Endothelial cell of umbilical vein (primary cell): ENCODE data around the gene CCS. TPM values are rescaled to one million over a fixed set of nuclear protein-coding genes. Genes with fewer than 3 reads are reported as not detected.

Experiments used
- BruUV-seq: library from RNA; stranded (reverse); fragments of 400-500 nt; replicated peaks from 2 replicates; lab custom pipeline; 2021; lab: Mats Ljungman, UMichigan
- CTCF ChIA-PET: fragments of 300-600, 350-600 bp; sonication (Branson Sonifier 250); formaldehyde crosslinking; loops from one replicate; lab custom pipeline; 2021; ENCODE audit warnings: antibody characterized with exemption, inconsistent platforms; lab: Charles Lee
- POLR2A ChIA-PET: fragments of 300-600, 350-600 bp; sonication (Branson Sonifier 250); formaldehyde crosslinking; loops from one replicate; lab custom pipeline; 2021; ENCODE audit warnings: antibody characterized with exemption, inconsistent platforms; lab: Charles Lee
- DNase-seq: peaks from one replicate; pipeline ENCODE4 v3.0.0-alpha.2; 2011; ENCODE audit warnings: low read depth, low spot score
- FAIRE-seq: peaks from 2 replicates; lab custom pipeline; 2011; peaks lifted over from hg19 to GRCh38; lab: Jason Lieb, UNC
- H2AFZ ChIP-seq: 2 replicates; pipeline ENCODE4 v1.6.0; 2012; ENCODE audit warnings: low read depth, low read length, control low read depth, inconsistent platforms
- H3K27ac ChIP-seq: 2 replicates; pipeline ENCODE4 v1.5.1; 2011; ENCODE audit warnings: low read depth, mild to moderate bottlenecking, control low read depth, low read length, moderate library complexity; ENCODE audit not compliant: insufficient read depth
- H3K27me3 ChIP-seq, 2 experiments: 2 replicates each; pipeline versions ENCODE4 v1.6.0 to v1.6.1; 2011; ENCODE audit warnings: low read length in 2 of 2, mixed read lengths in 1 of 2; ENCODE audit not compliant: control insufficient read depth in 2 of 2, insufficient read depth in 2 of 2
- H3K36me3 ChIP-seq, 2 experiments: 2 replicates in 1 of 2; 3 replicates in 1 of 2; pipeline ENCODE4 v1.5.1; 2011; ENCODE audit warnings: low read length in 2 of 2, mild to moderate bottlenecking in 1 of 2, moderate library complexity in 1 of 2; ENCODE audit not compliant: control insufficient read depth in 2 of 2, insufficient read depth in 2 of 2; ENCODE audit errors: extremely low read depth in 1 of 2
- H3K4me1 ChIP-seq: 3 replicates; pipeline ENCODE4 v1.5.1; 2011; ENCODE audit warnings: mild to moderate bottlenecking, low read length; ENCODE audit not compliant: control insufficient read depth, insufficient read depth; ENCODE audit errors: extremely low read depth
- H3K4me2 ChIP-seq: 2 replicates; pipeline ENCODE4 v1.6.1; 2011; ENCODE audit warnings: low read length, control low read depth, mixed read lengths; ENCODE audit not compliant: insufficient read depth
- H3K4me3 ChIP-seq, 3 experiments: fragments of 200-600 bp in 1 of 3; sonication (generic), shearing (Covaris generic) in 1 of 3; replicated peaks in 1 of 3; 2 replicates each; pipeline ENCODE4 v1.5.1; 2011 to 2016; ENCODE audit warnings: control low read depth in 3 of 3, low read length in 3 of 3, mild to moderate bottlenecking in 2 of 3, inconsistent platforms in 1 of 3, low read depth in 1 of 3, moderate library complexity in 1 of 3; ENCODE audit not compliant: insufficient read depth in 1 of 3
- H3K79me2 ChIP-seq: 2 replicates; pipeline ENCODE4 v1.6.0; 2012; ENCODE audit warnings: low read length, inconsistent platforms; ENCODE audit not compliant: control insufficient read depth, insufficient read depth
- H3K9ac ChIP-seq: replicated peaks from 2 replicates; pipeline ENCODE3; 2011; ENCODE audit warnings: low read length, control low read depth; ENCODE audit not compliant: insufficient read depth; ENCODE audit errors: extremely low read depth
- H3K9me1 ChIP-seq: replicated peaks from 3 replicates; pipeline ENCODE4 v1.6.0; 2011; ENCODE audit warnings: mild to moderate bottlenecking, low read length; ENCODE audit not compliant: control insufficient read depth, insufficient read depth; ENCODE audit errors: extremely low read depth
- H3K9me3 ChIP-seq: replicated peaks from 2 replicates; pipeline ENCODE4 v1.5.1; 2012; ENCODE audit warnings: low read length, inconsistent platforms; ENCODE audit not compliant: control insufficient read depth, insufficient read depth
- H4K20me1 ChIP-seq: replicated peaks from 2 replicates; pipeline ENCODE3; 2011; ENCODE audit warnings: mild to moderate bottlenecking, low read length; ENCODE audit not compliant: control insufficient read depth, insufficient read depth; ENCODE audit errors: extremely low read depth
- EZH2 ChIP-seq: IDR thresholded peaks from 2 replicates; pipeline ENCODE4 v1.6.1; 2012; ENCODE audit warnings: borderline replicate concordance, low read depth, mild to moderate bottlenecking, moderate library complexity, low read length, inconsistent platforms; ENCODE audit not compliant: severe bottlenecking
- FOS ChIP-seq: IDR thresholded peaks from 2 replicates; pipeline ENCODE4 v1.6.1; 2011; ENCODE audit warnings: mild to moderate bottlenecking, low read length, moderate library complexity, borderline replicate concordance; ENCODE audit not compliant: insufficient read depth
- GATA2 ChIP-seq: IDR thresholded peaks from 2 replicates; pipeline ENCODE4 v1.7.0; 2011; ENCODE audit warnings: low read depth, mild to moderate bottlenecking, moderate library complexity, mixed read lengths, low read length; ENCODE audit not compliant: insufficient read length, insufficient read depth
- JUN ChIP-seq: IDR thresholded peaks from 2 replicates; pipeline ENCODE4 v1.6.1; 2011; ENCODE audit warnings: borderline replicate concordance, low read depth; ENCODE audit not compliant: insufficient read length, insufficient read depth
- MYC ChIP-seq: IDR thresholded peaks from one replicate; pipeline ENCODE4 v1.6.1; 2011; ENCODE audit warnings: mild to moderate bottlenecking, low read depth, low read length
- POLR2A ChIP-seq: IDR thresholded peaks from 2 replicates; pipeline ENCODE4 v1.6.1; 2012; ENCODE audit warnings: low read depth, mild to moderate bottlenecking, control low read depth, low read length
- POLR2AphosphoS5 ChIP-seq: IDR thresholded peaks from 2 replicates; pipeline ENCODE4 v1.6.1; 2012; ENCODE audit warnings: low read depth, mild to moderate bottlenecking, control low read depth, low read length, moderate library complexity; ENCODE audit not compliant: insufficient read depth
- dilution Hi-C: fragments of 300-500 bp; cut with MboI; formaldehyde crosslinking; loops from one replicate; pipeline ENCODE4 v1.15.0; 2019; ENCODE audit warnings: low sequenced_read_pairs; ENCODE audit not compliant: extremely low pct_ligation_motif_present
- intact Hi-C: fragments of 100-400 bp; cut with micrococcal nuclease; formaldehyde crosslinking; loops from one replicate; pipeline ENCODE4 v1.10.0; 2022
- polyA plus RNA-seq, 4 experiments: library from polyadenylated mRNA; depleted of rRNA in 3 of 4; stranded (reverse) in 3 of 4; unstranded in 1 of 4; fragments of >200 nt; gene quantifications; 2 replicates each; pipeline versions ENCODE4 v1.2.1 to v1.2.3, GENCODE V29; 2011 to 2012; ENCODE audit warnings: missing spikeins in 1 of 4
- total RNA-seq: library from RNA; stranded (reverse); gene quantifications from 2 replicates; pipeline ENCODE4 v1.2.3, GENCODE V29; 2021
- TF ChIP-seq, protein P1 (sequence below), 2 donors: IDR thresholded peaks; 1 replicate in 1 of 2; 2 replicates in 1 of 2; pipeline ENCODE4 v1.5.1; 2011; ENCODE audit warnings: low read length in 2 of 2, mild to moderate bottlenecking in 2 of 2, moderate library complexity in 2 of 2, control low read depth in 1 of 2, inconsistent platforms in 1 of 2, low read depth in 1 of 2; ENCODE audit not compliant: insufficient read depth in 1 of 2; ENCODE audit errors: extremely low read depth in 1 of 2
- TF ChIP-seq, protein P2 (sequence below): IDR thresholded peaks from 2 replicates; pipeline ENCODE4 v1.6.1; 2011; ENCODE audit not compliant: insufficient read depth, insufficient read length

The CCS gene
- total and polyA plus RNA-seq, 2 donors (not counting 3 experiments of a cell fraction or from before 2014, with no cell fraction given), result 38.7 to 39.0 TPM

DNA sequence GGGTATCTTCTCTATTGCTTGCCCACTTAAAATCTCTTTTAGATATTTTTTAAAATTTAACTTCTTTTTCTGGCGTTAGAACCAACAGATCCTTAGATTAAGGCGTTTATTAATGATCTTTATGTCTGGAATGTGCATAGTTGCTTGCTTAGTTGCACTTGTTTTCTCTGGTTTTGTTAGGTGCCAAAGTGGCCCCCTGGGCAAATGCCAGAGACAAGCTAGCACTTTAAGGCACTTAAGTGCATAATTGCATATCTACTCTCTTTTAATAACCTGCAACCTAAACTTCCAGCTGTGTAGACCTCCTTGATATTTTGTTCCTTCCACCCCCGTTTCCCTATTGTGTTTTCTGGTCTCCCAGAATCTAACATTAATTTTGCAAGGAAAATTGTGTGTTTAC, 48.8 kb downstream of the CCS start:
- Histone ChIP-seq H2AFZ (no peak overlapping the region), H4K20me1 (peaks cover 38% of the 10 kb centered on the region), H3K36me3 (peaks cover 35 to 40% of the 10 kb centered on the region in 2 experiments), H3K9me1 (no peaks in the 10 kb centered on the region), H3K4me1 (peaks cover 45% of the 10 kb centered on the region), H3K4me3 (peak overlapping the region in 2 of 3 experiments; percentile 13 to 71), H3K9me3 (no peaks in the 10 kb centered on the region), H3K4me2 (peak overlapping the region; percentile 90), H3K27me3 (no peaks in the 10 kb centered on the region), H3K79me2 (peaks cover 92% of the 10 kb centered on the region), H3K9ac (no peak overlapping the region), H3K27ac (no peak overlapping the region)
- BruUV-seq, result no TSS peak
- TF ChIP-seq FOS (no peak), MYC (no peak), EZH2 (no peak), JUN (no peak), GATA2 (no peak), POLR2AphosphoS5 (no peak), POLR2A (no peak)
- TF ChIP-seq, protein P1, sequence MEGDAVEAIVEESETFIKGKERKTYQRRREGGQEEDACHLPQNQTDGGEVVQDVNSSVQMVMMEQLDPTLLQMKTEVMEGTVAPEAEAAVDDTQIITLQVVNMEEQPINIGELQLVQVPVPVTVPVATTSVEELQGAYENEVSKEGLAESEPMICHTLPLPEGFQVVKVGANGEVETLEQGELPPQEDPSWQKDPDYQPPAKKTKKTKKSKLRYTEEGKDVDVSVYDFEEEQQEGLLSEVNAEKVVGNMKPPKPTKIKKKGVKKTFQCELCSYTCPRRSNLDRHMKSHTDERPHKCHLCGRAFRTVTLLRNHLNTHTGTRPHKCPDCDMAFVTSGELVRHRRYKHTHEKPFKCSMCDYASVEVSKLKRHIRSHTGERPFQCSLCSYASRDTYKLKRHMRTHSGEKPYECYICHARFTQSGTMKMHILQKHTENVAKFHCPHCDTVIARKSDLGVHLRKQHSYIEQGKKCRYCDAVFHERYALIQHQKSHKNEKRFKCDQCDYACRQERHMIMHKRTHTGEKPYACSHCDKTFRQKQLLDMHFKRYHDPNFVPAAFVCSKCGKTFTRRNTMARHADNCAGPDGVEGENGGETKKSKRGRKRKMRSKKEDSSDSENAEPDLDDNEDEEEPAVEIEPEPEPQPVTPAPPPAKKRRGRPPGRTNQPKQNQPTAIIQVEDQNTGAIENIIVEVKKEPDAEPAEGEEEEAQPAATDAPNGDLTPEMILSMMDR (IDR thresholded peaks at IDR 0.05; ENCODE audit: extremely low read depth in 1 of 2, insufficient read depth in 1 of 2, low read depth in 1 of 2, low read length in 2 of 2), result no peak
- TF ChIP-seq, protein P2, sequence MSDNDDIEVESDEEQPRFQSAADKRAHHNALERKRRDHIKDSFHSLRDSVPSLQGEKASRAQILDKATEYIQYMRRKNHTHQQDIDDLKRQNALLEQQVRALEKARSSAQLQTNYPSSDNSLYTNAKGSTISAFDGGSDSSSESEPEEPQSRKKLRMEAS, result no peak
- CTCF ChIA-PET, result interaction anchor here (1.5 kb wide), 1 partner anchor 49 kb away, joined by 3 read pairs; the partner anchor contains the start of genes CCDC87 and CCS
- FAIRE-seq (no peak), DNase-seq (no peak)
- dilution Hi-C loops (no loop called here), intact Hi-C loops (no loop called here)
- POLR2A ChIA-PET, result no interaction called here
